LNCaP clone FGC (cell line): ENCODE data around the gene NET1.
A peak's percentile ranks its signal among the peaks of the same experiment; 100 is the strongest.

ENCODE experiments used
- DNase-seq: peaks from one replicate; pipeline ENCODE4 v3.0.0-alpha.2; 2011; ENCODE audit warnings: low read depth
- H3K4me3 ChIP-seq: 2 replicates; pipeline ENCODE4 v1.5.1; 2011; ENCODE audit warnings: mild to moderate bottlenecking, low read depth, low read length, control low read depth
- CTCF ChIP-seq: IDR thresholded peaks from 2 replicates; pipeline ENCODE4 v1.5.1; 2012; ENCODE audit warnings: mild to moderate bottlenecking; ENCODE audit not compliant: control insufficient read depth, insufficient read depth; ENCODE audit errors: extremely low read depth

The NET1 gene

GRCh38 chr10:5412277-5412941 is at the start of gene NET1:
Gene NET1 (plus strand): TSS chr10:5412557. CDS start chr10:5412693, 136 bp downstream.
- H3K4me3 ChIP-seq, result peak within 1 kb of the TSS; percentile 79
- TF ChIP-seq CTCF, result no peak
- peak; percentile 75 for DNase-seq

- H3K4me3 ChIP-seq, result no peak overlapping the region
- no peak for DNase-seq
- no peak for TF ChIP-seq CTCF
These were observed 49.5 kb upstream of the NET1 start for GRCh38 chr10:5362873-5363272.

GRCh38 chr10:5364374-5364773 is 48.0 kb upstream of the NET1 start:
- no peak for TF ChIP-seq CTCF
- no peak for DNase-seq
- no peak overlapping the region for H3K4me3 ChIP-seq

GRCh38 chr10:5364890-5365338 is 47.4 kb upstream of the NET1 start, which contains the start of gene UCN3:
Gene UCN3 (plus strand): TSS chr10:5364966. CDS start chr10:5373721, 8,755 bp downstream.
- DNase-seq, result no peak
- no peak for TF ChIP-seq CTCF
- H3K4me3 ChIP-seq, result no peak within 1 kb of the TSS

- TF ChIP-seq CTCF, result no peak
- DNase-seq, result no peak
- H3K4me3 ChIP-seq, result no peak overlapping the region
These were observed 46.4 kb upstream of the NET1 start for GRCh38 chr10:5365928-5366327.

GRCh38 chr10:5369362-5370158 is 42.8 kb upstream of the NET1 start:
- H3K4me3 ChIP-seq, result no peak overlapping the region
- DNase-seq, result peak; percentile 22
- no peak for TF ChIP-seq CTCF
